Stimulated activated naive CD8-positive, alpha-beta T cell treated with anti-CD3 and anti-CD28 coated beads, Interleukin-15, Interleukin-2, amounts not matched to agents 100 ng/mL and 50 ng/mL, for 24 hours (primary cell): ENCODE data around the gene NKAIN2.
"Not testable (repeated sequence)": the region's sequence is repeated elsewhere in the genome, so short reads cannot be mapped to it uniquely, and the experiment has no call there.

Experiments
- H3K27ac Mint-ChIP-seq: one replicate; pipeline ENCODE4 v1.8.0; 2021; ENCODE audit warnings: mild to moderate bottlenecking, mixed read lengths
- H3K27me3 Mint-ChIP-seq: one replicate; pipeline ENCODE4 v1.8.0; 2021; ENCODE audit warnings: mixed read lengths
- H3K36me3 Mint-ChIP-seq: one replicate; pipeline ENCODE4 v1.8.0; 2021; ENCODE audit warnings: low read depth, mixed read lengths
- H3K4me1 Mint-ChIP-seq: one replicate; pipeline ENCODE4 v1.8.0; 2021; ENCODE audit warnings: low read depth, mixed read lengths
- H3K4me3 Mint-ChIP-seq: one replicate; pipeline ENCODE4 v1.8.0; 2021; ENCODE audit warnings: mild to moderate bottlenecking, mixed read lengths
- H3K9me3 Mint-ChIP-seq: one replicate; pipeline ENCODE4 v1.8.0; 2021; ENCODE audit warnings: mixed read lengths

The NKAIN2 gene

GRCh38 chr6:124443541-124443940, 639.9 kb downstream of the NKAIN2 start:
- Mint-ChIP-seq H3K36me3 (no peaks in the 10 kb centered on the region), H3K4me3 (no peak overlapping the region), H3K27me3 (no peaks in the 10 kb centered on the region), H3K4me1 (no peaks in the 10 kb centered on the region), H3K9me3 (peaks cover 13% of the 10 kb centered on the region), H3K27ac (no peak overlapping the region)

- Mint-ChIP-seq H3K9me3 (peaks cover 5% of the 10 kb centered on the region), H3K4me1 (no peaks in the 10 kb centered on the region), H3K27ac (no peak overlapping the region), H3K36me3 (no peaks in the 10 kb centered on the region), H3K4me3 (no peak overlapping the region), H3K27me3 (no peaks in the 10 kb centered on the region)
Measured at GRCh38 chr6:124445581-124445980, 641.9 kb downstream of the NKAIN2 start.

GRCh38 chr6:124446961-124447360, 643.3 kb downstream of the NKAIN2 start:
- no peak overlapping the region for H3K27ac Mint-ChIP-seq
- H3K27me3 Mint-ChIP-seq: no peaks in the 10 kb centered on the region
- no peak overlapping the region for H3K4me3 Mint-ChIP-seq
- H3K36me3 Mint-ChIP-seq: no peaks in the 10 kb centered on the region
- H3K4me1 Mint-ChIP-seq: no peaks in the 10 kb centered on the region
- H3K9me3 Mint-ChIP-seq: peaks cover 5% of the 10 kb centered on the region

- no peak overlapping the region for H3K4me3 Mint-ChIP-seq
- no peaks in the 10 kb centered on the region for H3K4me1 Mint-ChIP-seq
- no peaks in the 10 kb centered on the region for H3K36me3 Mint-ChIP-seq
- H3K27me3 Mint-ChIP-seq: no peaks in the 10 kb centered on the region
- H3K9me3 Mint-ChIP-seq: peaks cover 3% of the 10 kb centered on the region
- no peak overlapping the region for H3K27ac Mint-ChIP-seq
Measured at GRCh38 chr6:124459268-124459667, 655.6 kb downstream of the NKAIN2 start.

GRCh38 chr6:124462750-124463149, 659.1 kb downstream of the NKAIN2 start:
- no peaks in the 10 kb centered on the region for H3K27me3 Mint-ChIP-seq
- no peaks in the 10 kb centered on the region for H3K4me1 Mint-ChIP-seq
- H3K4me3 Mint-ChIP-seq: no peak overlapping the region
- H3K9me3 Mint-ChIP-seq: peaks cover 3% of the 10 kb centered on the region
- H3K27ac Mint-ChIP-seq: no peak overlapping the region
- no peaks in the 10 kb centered on the region for H3K36me3 Mint-ChIP-seq

- H3K36me3 Mint-ChIP-seq: no peaks in the 10 kb centered on the region
- no peak overlapping the region for H3K27ac Mint-ChIP-seq
- H3K4me1 Mint-ChIP-seq: no peaks in the 10 kb centered on the region
- H3K4me3 Mint-ChIP-seq: no peak overlapping the region
- no peaks in the 10 kb centered on the region for H3K27me3 Mint-ChIP-seq
- peaks cover 3% of the 10 kb centered on the region for H3K9me3 Mint-ChIP-seq
Measured at GRCh38 chr6:124463271-124463670, 659.6 kb downstream of the NKAIN2 start.

- H3K9me3 Mint-ChIP-seq, H3K27ac Mint-ChIP-seq, H3K36me3 Mint-ChIP-seq, H3K4me3 Mint-ChIP-seq, H3K27me3 Mint-ChIP-seq, H3K4me1 Mint-ChIP-seq: not testable (repeated sequence)
Measured at GRCh38 chr6:124464600-124464999, 660.9 kb downstream of the NKAIN2 start.

GRCh38 chr6:124466949-124467348, 663.3 kb downstream of the NKAIN2 start:
- Mint-ChIP-seq H3K4me3 (no peak overlapping the region), H3K4me1 (no peaks in the 10 kb centered on the region)

GRCh38 chr6:124467366-124467765, 663.7 kb downstream of the NKAIN2 start:
- Mint-ChIP-seq H3K9me3 (peaks cover 5% of the 10 kb centered on the region), H3K4me1 (no peaks in the 10 kb centered on the region), H3K27ac (no peak overlapping the region), H3K27me3 (no peaks in the 10 kb centered on the region), H3K4me3 (no peak overlapping the region), H3K36me3 (no peaks in the 10 kb centered on the region)

More at GRCh38 chr6:124466949-124467348, 663.3 kb downstream of the NKAIN2 start:
- Mint-ChIP-seq H3K27ac (no peak overlapping the region), H3K9me3 (peaks cover 3% of the 10 kb centered on the region), H3K36me3 (no peaks in the 10 kb centered on the region), H3K27me3 (no peaks in the 10 kb centered on the region)

GRCh38 chr6:124470803-124471202, 667.1 kb downstream of the NKAIN2 start:
- Mint-ChIP-seq H3K36me3 (no peaks in the 10 kb centered on the region), H3K27ac (no peak overlapping the region), H3K27me3 (no peaks in the 10 kb centered on the region), H3K4me1 (no peaks in the 10 kb centered on the region), H3K9me3 (peaks cover 3% of the 10 kb centered on the region), H3K4me3 (no peak overlapping the region)

GRCh38 chr6:124475176-124475575, 671.5 kb downstream of the NKAIN2 start:
- Mint-ChIP-seq H3K4me3 (no peak overlapping the region), H3K4me1 (no peaks in the 10 kb centered on the region), H3K36me3 (no peaks in the 10 kb centered on the region), H3K9me3 (peaks cover 3% of the 10 kb centered on the region), H3K27me3 (no peaks in the 10 kb centered on the region), H3K27ac (no peak overlapping the region)

- no peaks in the 10 kb centered on the region for H3K27me3 Mint-ChIP-seq
- no peaks in the 10 kb centered on the region for H3K9me3 Mint-ChIP-seq
- H3K4me1 Mint-ChIP-seq: no peaks in the 10 kb centered on the region
- no peak overlapping the region for H3K27ac Mint-ChIP-seq
- no peak overlapping the region for H3K4me3 Mint-ChIP-seq
- no peaks in the 10 kb centered on the region for H3K36me3 Mint-ChIP-seq
Measured at GRCh38 chr6:124478906-124479305, 675.2 kb downstream of the NKAIN2 start.

GRCh38 chr6:124479991-124480430, 676.3 kb downstream of the NKAIN2 start:
- no peaks in the 10 kb centered on the region for H3K27me3 Mint-ChIP-seq
- no peaks in the 10 kb centered on the region for H3K4me1 Mint-ChIP-seq
- no peaks in the 10 kb centered on the region for H3K9me3 Mint-ChIP-seq
- H3K27ac Mint-ChIP-seq: no peak overlapping the region
- H3K36me3 Mint-ChIP-seq: no peaks in the 10 kb centered on the region
- no peak overlapping the region for H3K4me3 Mint-ChIP-seq

GRCh38 chr6:124482071-124482491, 678.4 kb downstream of the NKAIN2 start:
- H3K27ac Mint-ChIP-seq: no peak overlapping the region
- no peak overlapping the region for H3K4me3 Mint-ChIP-seq
- no peaks in the 10 kb centered on the region for H3K4me1 Mint-ChIP-seq
- no peaks in the 10 kb centered on the region for H3K9me3 Mint-ChIP-seq
- H3K36me3 Mint-ChIP-seq: no peaks in the 10 kb centered on the region
- no peaks in the 10 kb centered on the region for H3K27me3 Mint-ChIP-seq

GRCh38 chr6:124487623-124488431, 684.2 kb downstream of the NKAIN2 start:
- H3K9me3 Mint-ChIP-seq: no peaks in the 10 kb centered on the region
- H3K27ac Mint-ChIP-seq: no peak overlapping the region
- no peak overlapping the region for H3K4me3 Mint-ChIP-seq
- no peaks in the 10 kb centered on the region for H3K27me3 Mint-ChIP-seq
- H3K4me1 Mint-ChIP-seq: no peaks in the 10 kb centered on the region
- no peaks in the 10 kb centered on the region for H3K36me3 Mint-ChIP-seq

GRCh38 chr6:124490122-124490521, 686.5 kb downstream of the NKAIN2 start:
- no peaks in the 10 kb centered on the region for H3K4me1 Mint-ChIP-seq
- H3K27me3 Mint-ChIP-seq: no peaks in the 10 kb centered on the region
- H3K4me3 Mint-ChIP-seq: no peak overlapping the region
- no peaks in the 10 kb centered on the region for H3K36me3 Mint-ChIP-seq
- H3K27ac Mint-ChIP-seq: no peak overlapping the region
- H3K9me3 Mint-ChIP-seq: peaks cover 5% of the 10 kb centered on the region
